GM13976 (cell line): ENCODE results near the gene FGFRL1.

ENCODE experiments used
- DNase-seq: peaks from one replicate; pipeline ENCODE4 v3.0.0; 2012; ENCODE audit warnings: low spot score
- in situ Hi-C: fragments of 300-500 bp; cut with MboI; formaldehyde crosslinking; loops from one replicate; pipeline ENCODE4 v1.12.0; 2022; ENCODE audit warnings: low sequenced_read_pairs, mixed read lengths, inconsistent platforms; ENCODE audit not compliant: unreplicated experiment
- TF ChIP-seq, protein P1 (sequence below): IDR thresholded peaks from 2 replicates; pipeline ENCODE4 v1.5.1; 2012; ENCODE audit warnings: borderline replicate concordance, mild to moderate bottlenecking; ENCODE audit not compliant: insufficient read depth; ENCODE audit errors: extremely low read depth, missing control alignments, control extremely low read depth

The FGFRL1 gene

DNA sequence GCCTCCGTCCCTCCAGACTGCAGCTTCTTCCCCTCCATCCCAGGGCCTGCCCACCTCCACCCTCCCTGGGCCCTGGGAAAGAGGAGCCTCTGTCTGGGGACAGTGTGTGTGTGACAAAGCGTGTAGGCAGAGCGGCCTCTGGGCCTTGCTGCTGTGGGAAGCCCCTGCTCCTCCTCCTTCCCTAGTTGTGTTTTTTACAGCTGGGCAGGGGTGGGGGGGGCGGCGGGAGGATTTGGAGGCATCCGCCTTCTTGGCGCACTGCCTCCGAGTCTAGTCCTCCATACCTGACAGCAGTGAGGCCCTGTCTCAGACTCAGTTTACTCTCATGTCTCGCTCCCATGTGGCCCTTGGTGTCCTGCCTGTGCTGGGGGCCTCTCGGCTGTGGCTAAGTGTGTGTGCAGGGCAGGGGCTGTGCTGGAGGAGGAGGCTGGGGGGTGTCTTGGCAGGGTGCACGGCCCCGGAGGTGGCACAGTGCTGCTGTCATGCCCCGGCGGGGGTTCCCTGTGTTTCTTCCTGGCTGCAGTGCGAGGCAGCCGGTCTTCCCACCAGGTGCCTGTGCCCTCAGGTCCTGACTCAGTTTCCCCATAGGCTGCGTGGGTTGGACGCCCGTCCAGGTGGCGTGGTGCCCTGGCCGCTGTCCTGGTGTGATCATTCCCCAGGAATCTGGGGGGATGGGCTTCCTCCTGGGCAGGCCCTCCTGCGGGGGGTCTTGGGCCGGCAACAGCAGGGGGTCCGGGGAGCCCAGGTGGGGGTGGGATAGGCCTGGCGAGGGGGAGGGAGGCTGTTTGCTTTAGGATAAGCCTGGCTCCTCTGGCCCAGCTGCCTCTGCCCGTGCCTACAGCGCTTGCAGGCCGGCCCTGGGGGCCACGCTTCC, 7.0 kb downstream of the FGFRL1 start:
- in situ Hi-C loops, result no loop called here
- no peak for DNase-seq
- TF ChIP-seq, protein P1, sequence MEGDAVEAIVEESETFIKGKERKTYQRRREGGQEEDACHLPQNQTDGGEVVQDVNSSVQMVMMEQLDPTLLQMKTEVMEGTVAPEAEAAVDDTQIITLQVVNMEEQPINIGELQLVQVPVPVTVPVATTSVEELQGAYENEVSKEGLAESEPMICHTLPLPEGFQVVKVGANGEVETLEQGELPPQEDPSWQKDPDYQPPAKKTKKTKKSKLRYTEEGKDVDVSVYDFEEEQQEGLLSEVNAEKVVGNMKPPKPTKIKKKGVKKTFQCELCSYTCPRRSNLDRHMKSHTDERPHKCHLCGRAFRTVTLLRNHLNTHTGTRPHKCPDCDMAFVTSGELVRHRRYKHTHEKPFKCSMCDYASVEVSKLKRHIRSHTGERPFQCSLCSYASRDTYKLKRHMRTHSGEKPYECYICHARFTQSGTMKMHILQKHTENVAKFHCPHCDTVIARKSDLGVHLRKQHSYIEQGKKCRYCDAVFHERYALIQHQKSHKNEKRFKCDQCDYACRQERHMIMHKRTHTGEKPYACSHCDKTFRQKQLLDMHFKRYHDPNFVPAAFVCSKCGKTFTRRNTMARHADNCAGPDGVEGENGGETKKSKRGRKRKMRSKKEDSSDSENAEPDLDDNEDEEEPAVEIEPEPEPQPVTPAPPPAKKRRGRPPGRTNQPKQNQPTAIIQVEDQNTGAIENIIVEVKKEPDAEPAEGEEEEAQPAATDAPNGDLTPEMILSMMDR, result no peak

DNA sequence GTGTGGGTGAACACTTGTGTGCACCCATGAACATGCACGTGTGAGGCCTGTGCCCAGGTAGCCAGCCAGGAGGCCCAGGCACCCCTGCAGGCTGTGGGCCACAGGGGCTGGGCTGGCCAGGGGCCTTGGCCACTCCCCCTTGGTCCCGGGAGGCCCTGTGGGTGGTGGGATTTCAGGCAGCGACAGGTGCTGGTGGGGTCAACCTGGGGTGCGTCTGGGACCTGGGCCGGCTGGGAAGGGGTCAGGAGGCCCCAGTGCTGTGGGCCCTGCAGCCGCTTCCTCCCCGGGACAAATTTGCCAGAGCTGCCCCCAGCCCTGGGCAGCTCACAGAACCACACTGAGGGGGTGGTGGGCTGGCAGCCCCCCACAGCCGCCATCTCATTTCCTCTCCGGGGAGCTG, 7.9 kb downstream of the FGFRL1 start:
- TF ChIP-seq, protein P1, result no peak
- in situ Hi-C loops, result no loop called here
- no peak for DNase-seq

DNA sequence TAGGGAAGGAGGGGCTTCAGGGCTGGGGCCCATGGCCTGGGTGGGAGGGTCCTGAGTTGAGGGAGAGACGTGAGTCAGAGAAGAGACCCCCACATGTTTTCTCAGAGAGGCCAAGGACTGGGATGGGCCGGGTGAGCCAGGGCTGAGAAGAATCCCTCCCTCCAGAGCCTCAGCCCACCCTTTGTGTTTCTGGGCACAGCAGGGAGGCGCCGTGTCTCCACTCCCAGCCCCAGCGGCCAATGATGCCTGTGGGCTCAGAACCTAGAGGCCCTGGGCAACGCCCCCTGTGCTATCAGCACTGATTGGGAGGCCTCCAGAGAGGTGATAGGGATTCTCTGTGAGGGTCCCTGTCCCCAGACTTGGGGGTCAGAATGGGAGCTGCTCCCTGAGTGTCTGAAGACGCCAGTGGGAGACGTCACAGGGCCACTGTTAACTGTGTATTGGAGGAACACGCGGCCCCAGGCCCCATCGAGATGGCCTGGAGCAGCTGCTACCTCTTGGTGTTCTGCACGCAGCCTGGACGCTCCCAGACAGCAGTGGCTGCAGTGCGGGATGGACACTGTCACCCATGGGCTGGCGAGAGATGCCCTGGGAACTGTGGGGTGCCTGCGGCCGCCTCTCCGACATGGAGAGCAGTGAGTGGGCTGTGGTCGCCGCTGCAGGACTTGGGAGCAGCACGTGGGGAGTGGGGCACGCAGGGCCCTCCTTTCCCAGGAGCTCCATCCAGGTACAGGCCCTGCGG, 8.5 kb downstream of the FGFRL1 start:
- in situ Hi-C loops, result no loop called here
- no peak for DNase-seq
- TF ChIP-seq, protein P1, result no peak

DNA sequence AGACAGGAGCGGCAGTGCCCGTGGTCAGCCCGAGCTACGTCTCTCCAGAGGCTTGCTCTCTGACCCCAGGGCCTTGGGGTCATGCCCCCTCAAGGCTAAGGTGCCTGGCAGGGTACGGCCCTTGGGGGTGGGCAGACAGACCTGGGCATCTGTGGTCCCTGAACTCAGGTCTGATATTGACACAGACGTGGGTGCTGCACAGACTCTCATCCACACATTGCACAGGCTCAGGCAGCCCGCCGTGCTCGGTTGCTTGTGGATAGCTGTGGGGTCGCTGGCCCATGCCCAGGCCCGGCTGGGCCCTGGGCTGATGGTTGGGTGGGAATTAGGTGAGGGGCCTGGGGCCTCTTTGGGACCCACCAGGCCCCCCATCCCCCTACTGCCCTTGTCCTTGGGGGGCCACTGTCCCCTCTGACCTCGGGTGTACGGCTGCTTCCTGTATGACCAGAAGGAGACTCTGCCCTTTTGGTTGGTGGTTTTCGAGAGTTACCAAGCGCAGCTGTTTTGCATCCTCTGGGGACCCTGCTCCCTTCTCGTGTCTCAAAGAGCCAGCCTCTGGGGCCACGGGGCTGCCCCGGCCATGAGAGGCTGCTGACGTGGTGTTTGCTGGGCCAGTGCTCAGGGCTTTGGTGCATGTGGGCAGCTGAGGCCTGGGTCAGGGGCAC, 10.1 kb downstream of the FGFRL1 start:
- peak; percentile 88 for DNase-seq
- in situ Hi-C loops, result no loop called here
- TF ChIP-seq, protein P1, result no peak

DNA sequence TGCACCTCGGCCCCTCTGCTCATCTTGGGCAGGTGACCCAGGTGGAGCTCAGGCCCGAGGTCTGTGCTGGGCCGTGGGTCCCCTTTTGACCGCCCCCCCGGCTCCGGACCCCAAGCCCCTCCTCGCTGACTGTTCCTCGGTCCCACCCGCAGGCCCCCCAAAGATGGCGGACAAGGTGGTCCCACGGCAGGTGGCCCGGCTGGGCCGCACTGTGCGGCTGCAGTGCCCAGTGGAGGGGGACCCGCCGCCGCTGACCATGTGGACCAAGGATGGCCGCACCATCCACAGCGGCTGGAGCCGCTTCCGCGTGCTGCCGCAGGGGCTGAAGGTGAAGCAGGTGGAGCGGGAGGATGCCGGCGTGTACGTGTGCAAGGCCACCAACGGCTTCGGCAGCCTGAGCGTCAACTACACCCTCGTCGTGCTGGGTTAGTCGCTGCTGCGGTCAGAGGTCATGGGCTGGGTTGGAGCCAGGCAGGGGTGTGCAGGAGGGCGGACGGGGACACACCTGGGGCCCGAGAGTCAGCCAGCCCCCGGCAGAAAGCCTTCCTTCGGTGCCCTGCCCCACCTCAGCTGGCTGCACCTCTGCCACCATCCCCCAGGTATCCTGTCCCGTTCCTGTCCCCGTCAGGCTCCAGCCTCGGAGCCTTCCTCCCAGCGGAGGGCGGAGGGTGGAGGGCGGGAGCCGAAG, 10.8 kb downstream of the FGFRL1 start:
- no peak for DNase-seq
- TF ChIP-seq, protein P1, result no peak
- in situ Hi-C loops, result no loop called here

DNA sequence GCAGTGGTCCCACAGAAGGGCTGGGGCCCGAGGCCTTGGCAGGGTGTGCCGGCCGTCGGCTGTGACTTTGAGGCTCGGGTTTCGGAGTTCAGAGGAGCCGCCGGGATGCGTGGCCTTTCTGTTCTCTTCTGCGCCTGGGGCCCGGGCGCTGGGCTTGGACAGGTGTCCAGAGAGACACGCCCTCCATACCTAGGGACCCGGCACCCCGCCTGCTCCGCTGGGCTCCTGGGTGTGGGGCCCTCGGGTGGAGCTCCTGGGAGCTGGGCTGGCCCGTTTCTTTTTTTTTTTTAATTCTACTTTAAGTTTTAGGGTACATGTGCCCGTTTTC, 11.3 kb downstream of the FGFRL1 start:
- TF ChIP-seq, protein P1, result no peak
- DNase-seq, result no peak
- in situ Hi-C loops, result no loop called here
